RWPE2 (cell line): ENCODE measurements around the gene HTT.
A peak's percentile ranks its signal among the peaks of the same experiment; 100 is the strongest.

ENCODE experiments used
- ATAC-seq: fragments of 200-7000 bp; cut with Tn5 transposase; 3 replicates; pipeline ENCODE4 v1.9.1; 2021; ENCODE audit warnings: low read depth
- DNase-seq: peaks from one replicate; pipeline ENCODE4 v3.0.0-alpha.2; 2020; ENCODE audit warnings: low spot score
- H3K27ac ChIP-seq: fragments of 450-650 bp; 2 replicates; pipeline ENCODE4 v1.5.1; 2017; ENCODE audit warnings: mild to moderate bottlenecking; ENCODE audit not compliant: poor library complexity, severe bottlenecking
- H3K27me3 ChIP-seq: fragments of 250-450 bp; sonication (Bioruptor Pico); 2 replicates; pipeline ENCODE4 v1.5.1; 2021; ENCODE audit warnings: mild to moderate bottlenecking, moderate library complexity; ENCODE audit not compliant: insufficient read depth, poor library complexity, severe bottlenecking
- H3K36me3 ChIP-seq: fragments of 250-450 bp; sonication (Bioruptor Pico); 2 replicates; pipeline ENCODE4 v1.5.1; 2020; ENCODE audit warnings: low read depth, mild to moderate bottlenecking, moderate library complexity
- H3K4me1 ChIP-seq: fragments of 250-450 bp; sonication (Bioruptor Pico); 2 replicates; pipeline ENCODE4 v1.5.1; 2021; ENCODE audit warnings: mild to moderate bottlenecking, moderate library complexity; ENCODE audit not compliant: insufficient read depth, poor library complexity, severe bottlenecking
- H3K4me3 ChIP-seq: fragments of 250-450 bp; sonication (Bioruptor Pico); 2 replicates; pipeline ENCODE4 v1.5.1; 2021; ENCODE audit warnings: mild to moderate bottlenecking, moderate library complexity; ENCODE audit not compliant: severe bottlenecking
- H3K9me3 ChIP-seq: fragments of 250-450 bp; sonication (Bioruptor Pico); 2 replicates; pipeline ENCODE4 v1.5.1; 2021; ENCODE audit warnings: mild to moderate bottlenecking, moderate library complexity; ENCODE audit not compliant: severe bottlenecking
- TF ChIP-seq, protein P1 (sequence below): fragments of 450-650 bp; IDR thresholded peaks from one replicate; pipeline ENCODE4 v1.5.1; 2017; ENCODE audit warnings: mild to moderate bottlenecking, moderate library complexity; ENCODE audit not compliant: poor library complexity, severe bottlenecking

HTT gene

DNA sequence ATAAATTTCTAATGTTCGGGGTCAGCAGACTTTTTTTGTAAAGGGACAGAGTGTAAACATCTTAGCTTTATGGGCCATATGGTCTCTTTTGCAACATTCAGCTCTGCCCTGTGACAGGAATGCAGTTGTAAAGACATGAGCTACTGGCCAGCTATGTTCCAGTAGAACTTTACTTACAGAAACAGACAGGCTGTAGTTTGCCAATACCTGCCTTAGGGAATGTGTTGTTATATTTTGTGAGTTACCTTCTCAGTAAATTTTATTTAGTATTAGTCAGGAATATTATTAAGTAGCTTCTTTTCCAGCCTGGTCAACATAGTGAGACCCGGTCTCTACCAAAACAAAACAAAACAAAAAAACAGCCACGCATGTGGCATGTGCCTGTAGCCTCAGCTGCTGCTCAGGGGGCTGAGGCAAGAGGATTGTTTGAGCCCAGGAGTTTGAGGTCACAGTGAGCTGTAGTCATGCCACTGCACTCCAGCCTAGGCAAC is 48.7 kb downstream of the HTT start:
- Histone ChIP-seq H3K4me1 (no peaks in the 10 kb centered on the region), H3K9me3 (no peaks in the 10 kb centered on the region), H3K36me3 (peaks cover 67% of the 10 kb centered on the region), H3K4me3 (no peak overlapping the region), H3K27me3 (no peaks in the 10 kb centered on the region), H3K27ac (peak overlapping the region; percentile 5)
- ATAC-seq (peak; percentile 59; the same call in 2 of the 3 replicates), DNase-seq (no peak)
- TF ChIP-seq, protein P1, sequence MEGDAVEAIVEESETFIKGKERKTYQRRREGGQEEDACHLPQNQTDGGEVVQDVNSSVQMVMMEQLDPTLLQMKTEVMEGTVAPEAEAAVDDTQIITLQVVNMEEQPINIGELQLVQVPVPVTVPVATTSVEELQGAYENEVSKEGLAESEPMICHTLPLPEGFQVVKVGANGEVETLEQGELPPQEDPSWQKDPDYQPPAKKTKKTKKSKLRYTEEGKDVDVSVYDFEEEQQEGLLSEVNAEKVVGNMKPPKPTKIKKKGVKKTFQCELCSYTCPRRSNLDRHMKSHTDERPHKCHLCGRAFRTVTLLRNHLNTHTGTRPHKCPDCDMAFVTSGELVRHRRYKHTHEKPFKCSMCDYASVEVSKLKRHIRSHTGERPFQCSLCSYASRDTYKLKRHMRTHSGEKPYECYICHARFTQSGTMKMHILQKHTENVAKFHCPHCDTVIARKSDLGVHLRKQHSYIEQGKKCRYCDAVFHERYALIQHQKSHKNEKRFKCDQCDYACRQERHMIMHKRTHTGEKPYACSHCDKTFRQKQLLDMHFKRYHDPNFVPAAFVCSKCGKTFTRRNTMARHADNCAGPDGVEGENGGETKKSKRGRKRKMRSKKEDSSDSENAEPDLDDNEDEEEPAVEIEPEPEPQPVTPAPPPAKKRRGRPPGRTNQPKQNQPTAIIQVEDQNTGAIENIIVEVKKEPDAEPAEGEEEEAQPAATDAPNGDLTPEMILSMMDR, result no peak

DNA sequence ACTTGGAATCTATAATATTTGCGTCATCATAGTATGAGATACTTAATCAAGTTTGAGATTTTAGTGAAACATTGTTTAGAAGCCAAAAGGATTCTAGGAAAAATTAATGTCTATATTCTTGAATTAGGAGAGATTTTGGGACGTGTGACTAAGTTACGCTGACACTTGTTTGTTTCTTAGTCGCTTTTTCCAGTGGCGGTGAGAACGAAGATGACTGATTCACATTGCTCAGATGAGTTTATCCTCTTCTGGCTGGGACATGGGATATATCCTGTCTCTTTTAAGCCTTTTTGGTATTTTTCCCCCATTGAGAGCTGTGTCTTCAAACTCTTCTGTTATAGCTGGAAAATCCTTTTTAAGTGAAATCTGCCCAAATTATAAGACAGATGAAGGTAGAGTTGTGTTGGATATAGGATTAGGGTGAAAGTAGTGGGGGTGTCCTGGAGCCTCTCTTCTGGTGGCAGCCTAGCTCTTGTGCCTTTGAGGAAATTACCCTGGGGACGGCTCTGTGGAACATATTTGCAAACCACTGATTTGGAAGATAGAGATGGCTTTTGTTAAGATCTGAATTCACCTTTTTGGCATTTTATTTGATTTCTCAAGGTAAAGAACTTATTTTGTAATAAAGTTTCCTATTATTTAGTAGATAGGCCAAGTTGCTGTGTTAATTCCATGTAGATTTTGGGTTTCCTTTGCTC is 49.7 kb downstream of the HTT start:
- Histone ChIP-seq H3K27ac (no peak overlapping the region), H3K9me3 (no peaks in the 10 kb centered on the region), H3K27me3 (no peaks in the 10 kb centered on the region), H3K36me3 (peaks cover 72% of the 10 kb centered on the region), H3K4me3 (no peak overlapping the region), H3K4me1 (no peaks in the 10 kb centered on the region)
- DNase-seq (no peak), ATAC-seq (no peak)
- TF ChIP-seq, protein P1, result no peak

DNA sequence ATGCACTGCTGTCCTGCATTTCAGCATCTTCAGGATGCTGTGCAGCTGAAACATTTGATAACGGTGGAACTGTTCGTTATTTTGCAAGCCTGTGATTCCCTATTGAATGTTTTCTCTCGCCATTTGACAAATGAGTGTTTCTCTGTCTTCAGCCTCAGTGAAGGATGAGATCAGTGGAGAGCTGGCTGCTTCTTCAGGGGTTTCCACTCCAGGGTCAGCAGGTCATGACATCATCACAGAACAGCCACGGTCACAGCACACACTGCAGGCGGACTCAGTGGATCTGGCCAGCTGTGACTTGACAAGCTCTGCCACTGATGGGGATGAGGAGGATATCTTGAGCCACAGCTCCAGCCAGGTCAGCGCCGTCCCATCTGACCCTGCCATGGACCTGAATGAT is 52.6 kb downstream of the HTT start:
- no peak overlapping the region for H3K27ac ChIP-seq
- no peak for DNase-seq
- H3K9me3 ChIP-seq, result no peaks in the 10 kb centered on the region
- H3K4me3 ChIP-seq, result no peak overlapping the region
- no peak for ATAC-seq
- no peaks in the 10 kb centered on the region for H3K4me1 ChIP-seq
- no peaks in the 10 kb centered on the region for H3K27me3 ChIP-seq
- peaks cover 83% of the 10 kb centered on the region for H3K36me3 ChIP-seq
- TF ChIP-seq, protein P1, result no peak

DNA sequence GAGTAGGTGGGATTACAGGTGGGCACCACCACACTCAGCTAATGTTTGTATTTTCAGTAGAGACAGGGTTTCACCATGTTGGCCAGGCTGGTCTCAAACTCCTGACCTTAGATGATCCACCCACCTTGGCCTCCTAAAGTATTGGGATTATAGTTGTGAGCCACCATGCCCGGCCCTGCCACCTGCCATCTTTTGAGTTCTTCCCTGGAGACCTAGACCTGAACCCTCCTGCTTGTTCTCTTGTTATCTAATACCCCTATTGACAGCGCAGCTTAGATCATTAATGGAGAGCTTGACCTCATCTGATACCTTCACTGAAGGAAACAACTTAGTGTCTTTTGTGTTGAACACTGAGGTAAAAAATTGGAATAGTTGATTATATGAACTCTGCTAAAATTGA is 53.6 kb downstream of the HTT start:
- Histone ChIP-seq H3K36me3 (peaks cover 83% of the 10 kb centered on the region), H3K9me3 (no peaks in the 10 kb centered on the region), H3K4me3 (no peak overlapping the region), H3K4me1 (no peaks in the 10 kb centered on the region), H3K27ac (no peak overlapping the region), H3K27me3 (no peaks in the 10 kb centered on the region)
- TF ChIP-seq, protein P1, result no peak
- DNase-seq (no peak), ATAC-seq (no peak)

DNA sequence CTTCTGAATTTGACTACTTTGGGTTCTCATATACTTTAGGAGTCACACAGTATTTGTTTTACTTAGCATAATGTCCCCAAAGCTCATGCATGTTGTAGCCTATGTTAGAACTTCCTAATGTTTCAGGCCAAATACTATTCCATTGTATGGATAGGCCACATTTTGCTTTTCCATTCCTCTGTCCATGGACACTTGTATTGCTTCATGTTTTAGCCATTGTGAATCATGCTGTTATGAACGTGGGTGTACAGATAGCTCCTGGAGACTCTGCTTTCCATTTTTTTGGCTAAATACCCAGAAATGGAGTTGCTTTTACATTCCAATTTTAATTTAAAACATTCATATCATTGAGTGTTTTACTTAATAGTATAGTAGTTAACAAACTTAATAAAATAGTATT is 54.5 kb downstream of the HTT start:
- H3K27me3 ChIP-seq, result no peaks in the 10 kb centered on the region
- H3K4me1 ChIP-seq, result no peaks in the 10 kb centered on the region
- H3K27ac ChIP-seq, result no peak overlapping the region
- H3K4me3 ChIP-seq, result no peak overlapping the region
- DNase-seq, result no peak
- H3K9me3 ChIP-seq, result no peaks in the 10 kb centered on the region
- H3K36me3 ChIP-seq, result peaks cover 89% of the 10 kb centered on the region
- TF ChIP-seq, protein P1, result no peak
- no peak for ATAC-seq
